ENCODE data around the gene ZFP69B.

DNA sequence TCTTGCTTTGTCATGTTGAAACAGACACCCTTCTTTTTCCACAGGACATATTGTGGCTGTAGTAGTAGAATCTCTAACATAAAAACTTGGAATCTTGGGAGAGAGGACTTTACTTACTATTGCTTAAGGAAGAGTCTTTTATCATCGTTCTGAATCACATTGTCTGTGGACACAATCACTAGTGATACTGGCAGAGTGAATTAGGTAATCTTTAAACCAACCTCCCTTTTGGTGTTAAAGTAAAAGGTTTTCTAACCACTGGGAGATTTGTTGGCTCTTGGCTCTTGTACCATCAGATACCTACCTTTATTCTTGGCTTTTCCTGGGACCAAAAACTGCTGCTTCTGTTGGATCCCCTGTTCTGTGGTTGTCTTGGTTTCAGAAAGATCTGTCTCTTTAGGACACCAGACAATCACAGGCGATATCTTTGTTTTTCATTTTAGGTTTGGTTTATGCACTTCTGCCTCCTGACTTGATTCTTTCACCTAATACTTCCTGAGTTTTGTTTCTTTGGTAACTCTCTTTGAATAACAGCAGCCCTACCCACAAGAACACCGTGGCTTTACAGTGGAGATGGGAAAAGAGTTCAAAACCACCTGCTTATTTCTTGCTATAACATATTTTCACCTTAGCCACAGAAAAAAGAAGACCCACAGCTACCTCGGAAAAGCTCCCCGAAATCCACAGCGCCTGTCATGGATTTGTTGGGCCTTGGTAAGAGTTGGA lies 36.6 kb upstream of the ZFP69B start:
- TF ChIP-seq, protein P1, sequence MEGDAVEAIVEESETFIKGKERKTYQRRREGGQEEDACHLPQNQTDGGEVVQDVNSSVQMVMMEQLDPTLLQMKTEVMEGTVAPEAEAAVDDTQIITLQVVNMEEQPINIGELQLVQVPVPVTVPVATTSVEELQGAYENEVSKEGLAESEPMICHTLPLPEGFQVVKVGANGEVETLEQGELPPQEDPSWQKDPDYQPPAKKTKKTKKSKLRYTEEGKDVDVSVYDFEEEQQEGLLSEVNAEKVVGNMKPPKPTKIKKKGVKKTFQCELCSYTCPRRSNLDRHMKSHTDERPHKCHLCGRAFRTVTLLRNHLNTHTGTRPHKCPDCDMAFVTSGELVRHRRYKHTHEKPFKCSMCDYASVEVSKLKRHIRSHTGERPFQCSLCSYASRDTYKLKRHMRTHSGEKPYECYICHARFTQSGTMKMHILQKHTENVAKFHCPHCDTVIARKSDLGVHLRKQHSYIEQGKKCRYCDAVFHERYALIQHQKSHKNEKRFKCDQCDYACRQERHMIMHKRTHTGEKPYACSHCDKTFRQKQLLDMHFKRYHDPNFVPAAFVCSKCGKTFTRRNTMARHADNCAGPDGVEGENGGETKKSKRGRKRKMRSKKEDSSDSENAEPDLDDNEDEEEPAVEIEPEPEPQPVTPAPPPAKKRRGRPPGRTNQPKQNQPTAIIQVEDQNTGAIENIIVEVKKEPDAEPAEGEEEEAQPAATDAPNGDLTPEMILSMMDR (conservative IDR thresholded peaks at IDR 0.05) = no peak
- TF ChIP-seq EZH2 (IDR thresholded peaks at IDR 0.05; ENCODE audit: low read depth) = no peak

Measured in PC-9 (cell line).